ENCODE measurements around the gene FAM110C.

Gene FAM110C

GRCh38 chr2:46471-47345 lies at the start of gene FAM110C:
Gene FAM110C (minus strand): TSS chr2:46505. CDS start chr2:46385, 120 bp downstream.
- no peak within 1 kb of the TSS for H3K4me3 ChIP-seq (ENCODE audit: low read depth, low read length)
- no peak for TF ChIP-seq CTCF (IDR thresholded peaks at IDR 0.05; ENCODE audit: insufficient read depth, low read depth, low read length, missing control alignments)
- DNase-seq (ENCODE audit: low read depth), result no peak

GRCh38 chr2:92326-92725 lies 46.0 kb upstream of the FAM110C start:
- no peak overlapping the region for H3K4me3 ChIP-seq (ENCODE audit: low read depth, low read length)
- TF ChIP-seq CTCF (IDR thresholded peaks at IDR 0.05; ENCODE audit: insufficient read depth, low read depth, low read length, missing control alignments), result no peak
- DNase-seq (ENCODE audit: low read depth), result no peak

- TF ChIP-seq CTCF (IDR thresholded peaks at IDR 0.05; ENCODE audit: insufficient read depth, low read depth, low read length, missing control alignments), result no peak
- no peak overlapping the region for H3K4me3 ChIP-seq (ENCODE audit: low read depth, low read length)
- DNase-seq (ENCODE audit: low read depth), result no peak
Measured at GRCh38 chr2:90645-91312, 44.5 kb upstream of the FAM110C start.

- no peak for TF ChIP-seq CTCF (IDR thresholded peaks at IDR 0.05; ENCODE audit: insufficient read depth, low read depth, low read length, missing control alignments)
- no peak overlapping the region for H3K4me3 ChIP-seq (ENCODE audit: low read depth, low read length)
- DNase-seq (ENCODE audit: low read depth), result no peak
Measured at GRCh38 chr2:85761-86160, 39.5 kb upstream of the FAM110C start.

- DNase-seq (ENCODE audit: low read depth), result no peak
- TF ChIP-seq CTCF (IDR thresholded peaks at IDR 0.05; ENCODE audit: insufficient read depth, low read depth, low read length, missing control alignments), result no peak
- no peak overlapping the region for H3K4me3 ChIP-seq (ENCODE audit: low read depth, low read length)
Measured at GRCh38 chr2:84121-84520, 37.8 kb upstream of the FAM110C start.

GRCh38 chr2:80971-81736 lies 34.8 kb upstream of the FAM110C start:
- DNase-seq (ENCODE audit: low read depth), result no peak
- no peak overlapping the region for H3K4me3 ChIP-seq (ENCODE audit: low read depth, low read length)
- no peak for TF ChIP-seq CTCF (IDR thresholded peaks at IDR 0.05; ENCODE audit: insufficient read depth, low read depth, low read length, missing control alignments)
